Activated B cell treated with CpG ODN at 0.5 μM for 24 hours (primary cell): ENCODE results near the gene TAF11L3. TPM values are rescaled to one million over a fixed set of nuclear protein-coding genes. Genes with fewer than 3 reads are reported as not detected.
"Not testable (repeated sequence)": the region's sequence is repeated elsewhere in the genome, so short reads cannot be mapped to it uniquely, and the experiment has no call there.

Source experiments
- ATAC-seq: fragments of 200-7000 bp; cut with Tn5 transposase; one replicate; pipeline ENCODE4 v1.10.0; 2021; ENCODE audit warnings: low read depth, mild to moderate bottlenecking, moderate library complexity
- CTCF ChIA-PET: fragments of 350-600 bp; sonication (Branson Sonifier 250); formaldehyde crosslinking; loops from one replicate; lab custom pipeline; 2021; ENCODE audit warnings: antibody characterized with exemption; lab: Charles Lee
- POLR2A ChIA-PET: fragments of 350-600 bp; sonication (Branson Sonifier 250); formaldehyde crosslinking; loops from one replicate; lab custom pipeline; 2021; ENCODE audit warnings: antibody characterized with exemption; lab: Charles Lee
- DNase-seq: peaks from one replicate; pipeline ENCODE4 v3.0.0; 2022
- H3K27ac Mint-ChIP-seq: one replicate; pipeline ENCODE4 v1.8.0; 2020; ENCODE audit warnings: mixed read lengths
- H3K27me3 Mint-ChIP-seq: one replicate; pipeline ENCODE4 v1.8.0; 2021; ENCODE audit warnings: mixed read lengths
- H3K36me3 Mint-ChIP-seq: one replicate; pipeline ENCODE4 v1.8.0; 2021; ENCODE audit warnings: low read depth, mixed read lengths
- H3K4me1 Mint-ChIP-seq: one replicate; pipeline ENCODE4 v1.8.0; 2021; ENCODE audit warnings: mixed read lengths
- H3K4me3 Mint-ChIP-seq: one replicate; pipeline ENCODE4 v1.8.0; 2020; ENCODE audit warnings: mild to moderate bottlenecking, mixed read lengths
- H3K9me3 Mint-ChIP-seq: one replicate; pipeline ENCODE4 v1.8.0; 2020; ENCODE audit warnings: mixed read lengths
- intact Hi-C: fragments of 100-400 bp; cut with micrococcal nuclease; formaldehyde crosslinking; loops from one replicate; pipeline ENCODE4 v1.15.1; 2024
- total RNA-seq: library from RNA; stranded (reverse); gene quantifications from 2 replicates; pipeline ENCODE4 v1.2.3, GENCODE V29; 2022
- TF ChIP-seq, protein P1 (sequence below): fragments of 200-600 bp; IDR thresholded peaks from one replicate; pipeline ENCODE4 v1.8.0; 2022; ENCODE audit warnings: antibody characterized with exemption, mild to moderate bottlenecking

The TAF11L3 gene
- not detected in 2 replicates for total RNA-seq

DNA sequence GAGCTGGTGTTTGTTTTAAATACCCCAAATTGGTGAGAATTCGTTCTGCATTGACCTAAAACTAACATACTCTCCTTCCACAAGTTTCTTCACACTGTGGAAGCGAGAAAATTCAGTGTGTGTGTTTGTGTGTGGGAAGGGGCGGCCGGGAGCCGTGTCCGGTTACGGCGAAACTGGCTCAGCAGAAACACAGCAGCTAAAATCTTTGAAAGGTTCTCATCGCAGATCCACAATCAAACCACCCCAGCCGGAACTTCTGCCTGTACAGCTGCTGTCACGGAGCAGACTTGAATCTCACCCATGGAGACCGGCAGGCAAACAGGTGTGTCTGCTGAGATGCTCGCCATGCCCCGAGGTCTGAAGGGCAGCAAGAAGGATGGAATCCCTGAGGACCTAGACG, at the start of gene TAF11L3:
Gene TAF11L3 (plus strand): TSS at position 301 of the 400 bp plus-strand sequence.
- DNase-seq, intact Hi-C loops, H3K4me3 Mint-ChIP-seq, H3K36me3 Mint-ChIP-seq, CTCF ChIA-PET, H3K27me3 Mint-ChIP-seq, H3K27ac Mint-ChIP-seq, H3K4me1 Mint-ChIP-seq, POLR2A ChIA-PET, ATAC-seq, H3K9me3 Mint-ChIP-seq: not testable (repeated sequence)

DNA sequence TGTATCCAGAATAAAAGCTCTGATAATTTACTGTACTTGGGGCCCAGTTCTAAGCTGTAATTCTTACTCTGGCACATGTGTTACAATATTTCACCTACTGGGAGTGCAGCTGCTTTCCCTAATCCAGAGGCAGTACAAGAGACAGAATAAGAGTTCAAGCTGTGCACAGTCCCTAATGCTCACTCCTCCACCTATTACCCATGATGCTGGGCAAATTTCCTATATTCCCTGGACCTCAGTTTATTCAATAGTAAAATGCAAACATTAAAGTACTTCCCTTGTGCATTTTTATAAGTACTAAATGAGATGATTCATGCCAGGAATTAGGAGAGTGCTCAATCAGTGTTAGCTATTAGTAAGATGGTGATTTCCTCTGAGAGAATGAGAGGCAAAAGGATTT, 48.1 kb upstream of the TAF11L3 start:
- CTCF ChIA-PET = no interaction called here
- no peaks in the 10 kb centered on the region for H3K9me3 Mint-ChIP-seq

DNA sequence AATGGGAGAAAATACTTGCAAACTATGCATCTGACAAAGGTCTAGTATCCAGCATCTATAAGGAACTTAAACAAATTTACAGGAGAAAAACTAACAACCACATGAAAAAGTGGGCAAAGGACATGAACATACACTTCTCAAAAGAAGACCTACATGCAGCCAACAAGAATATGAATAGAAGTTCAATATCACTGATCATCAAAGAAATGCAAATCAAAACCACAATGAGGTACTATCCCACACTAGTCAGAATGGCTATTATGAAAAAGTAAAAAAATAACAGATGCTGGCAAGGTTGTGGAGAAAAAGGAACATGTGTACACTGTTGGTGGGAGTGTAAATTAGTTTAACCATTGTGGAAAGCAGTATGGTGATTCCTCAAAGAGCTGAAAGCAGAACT, 43.1 kb upstream of the TAF11L3 start:
- H3K4me1 Mint-ChIP-seq = peaks cover 38% of the 10 kb centered on the region
- DNase-seq, H3K27me3 Mint-ChIP-seq, intact Hi-C loops, H3K9me3 Mint-ChIP-seq, H3K36me3 Mint-ChIP-seq, CTCF ChIA-PET, H3K4me3 Mint-ChIP-seq, H3K27ac Mint-ChIP-seq: not testable (repeated sequence)
- POLR2A ChIA-PET = interaction anchor here (0.7 kb wide), 1 partner anchor 157 kb away, joined by 3 read pairs; no protein-coding TSS in a partner anchor
- ATAC-seq = peak; percentile 49

More for the DNA sequence above, 48.1 kb upstream of the TAF11L3 start:
- H3K27ac Mint-ChIP-seq = no peak overlapping the region
- H3K36me3 Mint-ChIP-seq = no peaks in the 10 kb centered on the region
- H3K4me3 Mint-ChIP-seq = no peak overlapping the region
- no peak for DNase-seq
- H3K4me1 Mint-ChIP-seq = peaks cover 15% of the 10 kb centered on the region
- no peaks in the 10 kb centered on the region for H3K27me3 Mint-ChIP-seq
- POLR2A ChIA-PET = no interaction called here
- no peak for ATAC-seq
- intact Hi-C loops = no loop called here
- TF ChIP-seq, protein P1, sequence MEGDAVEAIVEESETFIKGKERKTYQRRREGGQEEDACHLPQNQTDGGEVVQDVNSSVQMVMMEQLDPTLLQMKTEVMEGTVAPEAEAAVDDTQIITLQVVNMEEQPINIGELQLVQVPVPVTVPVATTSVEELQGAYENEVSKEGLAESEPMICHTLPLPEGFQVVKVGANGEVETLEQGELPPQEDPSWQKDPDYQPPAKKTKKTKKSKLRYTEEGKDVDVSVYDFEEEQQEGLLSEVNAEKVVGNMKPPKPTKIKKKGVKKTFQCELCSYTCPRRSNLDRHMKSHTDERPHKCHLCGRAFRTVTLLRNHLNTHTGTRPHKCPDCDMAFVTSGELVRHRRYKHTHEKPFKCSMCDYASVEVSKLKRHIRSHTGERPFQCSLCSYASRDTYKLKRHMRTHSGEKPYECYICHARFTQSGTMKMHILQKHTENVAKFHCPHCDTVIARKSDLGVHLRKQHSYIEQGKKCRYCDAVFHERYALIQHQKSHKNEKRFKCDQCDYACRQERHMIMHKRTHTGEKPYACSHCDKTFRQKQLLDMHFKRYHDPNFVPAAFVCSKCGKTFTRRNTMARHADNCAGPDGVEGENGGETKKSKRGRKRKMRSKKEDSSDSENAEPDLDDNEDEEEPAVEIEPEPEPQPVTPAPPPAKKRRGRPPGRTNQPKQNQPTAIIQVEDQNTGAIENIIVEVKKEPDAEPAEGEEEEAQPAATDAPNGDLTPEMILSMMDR = no peak

DNA sequence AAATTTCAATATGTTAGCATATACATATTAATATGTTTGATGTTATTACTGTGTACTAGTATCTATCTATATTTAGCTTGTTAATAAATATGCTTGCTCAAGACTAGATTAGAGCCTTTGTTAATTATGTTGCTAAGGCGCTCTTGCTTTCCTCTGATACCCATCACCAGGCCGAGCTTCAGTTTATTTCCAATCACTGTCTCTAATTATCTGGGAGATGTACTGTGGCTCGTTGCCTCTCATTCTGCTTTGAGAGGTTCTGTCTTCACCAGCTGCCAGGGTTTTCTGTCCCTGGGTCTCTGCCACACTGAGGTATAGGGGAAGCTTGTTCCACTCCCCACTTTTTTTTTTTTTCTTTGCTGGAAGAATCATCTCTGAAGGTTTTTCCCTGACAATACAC, 41.1 kb upstream of the TAF11L3 start:
- Mint-ChIP-seq H3K4me1 (peaks cover 38% of the 10 kb centered on the region), H3K36me3 (no peaks in the 10 kb centered on the region), H3K27me3 (no peaks in the 10 kb centered on the region), H3K4me3 (no peak overlapping the region), H3K27ac (no peak overlapping the region), H3K9me3 (no peaks in the 10 kb centered on the region)
- CTCF ChIA-PET = interaction anchor here (0.7 kb wide), 1 partner anchor 92 kb away, joined by 3 read pairs; no protein-coding TSS in a partner anchor
- no peak for ATAC-seq
- TF ChIP-seq, protein P1 = no peak
- intact Hi-C loops = no loop called here
- POLR2A ChIA-PET = interaction anchor here (0.8 kb wide), 1 partner anchor 259 kb away, joined by 4 read pairs; the partner anchor contains the start of gene BASP1
- no peak for DNase-seq

DNA sequence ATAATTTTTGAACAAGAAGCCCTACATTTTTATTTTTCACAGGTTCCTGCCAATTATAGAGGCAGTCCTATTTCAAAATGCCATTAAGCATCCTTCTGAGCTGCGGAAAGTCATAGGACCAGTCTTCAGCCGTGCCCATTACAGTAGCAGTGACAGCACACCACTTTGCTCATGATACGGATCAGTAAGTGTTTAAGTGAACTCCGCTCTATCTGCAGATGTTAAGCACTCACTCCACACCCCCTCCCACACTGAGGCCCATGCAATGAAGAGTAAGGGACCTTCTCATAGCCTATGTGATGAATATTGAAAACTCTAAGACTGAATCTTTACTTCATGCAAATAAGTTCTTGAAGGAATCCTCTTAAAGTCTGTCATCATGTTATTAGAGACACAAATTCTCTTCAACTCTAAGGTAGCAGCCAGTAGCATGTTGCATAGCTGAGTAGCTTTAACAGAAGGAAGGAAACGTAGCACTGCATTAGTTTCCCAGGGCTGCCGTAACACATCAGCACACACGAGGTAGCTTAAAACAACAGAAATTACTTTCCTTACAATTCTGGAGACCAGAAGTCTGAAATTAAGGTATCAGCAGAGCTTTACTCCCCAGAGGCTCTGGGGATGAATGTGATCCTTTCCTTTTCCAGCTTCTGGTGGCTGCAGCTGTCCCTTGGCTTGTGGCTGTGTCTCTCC, 40.4 kb upstream of the TAF11L3 start:
- no peak overlapping the region for H3K27ac Mint-ChIP-seq
- H3K27me3 Mint-ChIP-seq = no peaks in the 10 kb centered on the region
- ATAC-seq = peak; percentile 37
- H3K36me3 Mint-ChIP-seq = no peaks in the 10 kb centered on the region
- H3K4me1 Mint-ChIP-seq = peaks cover 38% of the 10 kb centered on the region
- CTCF ChIA-PET = interaction anchor here (1.4 kb wide), 1 partner anchor 261 kb away, joined by 3 read pairs; no protein-coding TSS in a partner anchor
- intact Hi-C loops = no loop called here
- DNase-seq = no peak
- TF ChIP-seq, protein P1 = no peak
- POLR2A ChIA-PET = interaction anchor here (0.6 to 0.8 kb wide), 2 partner anchors 260 kb away, joined by 3 to 4 read pairs; partner anchors contain the start of gene BASP1
- no peak overlapping the region for H3K4me3 Mint-ChIP-seq
- H3K9me3 Mint-ChIP-seq = no peaks in the 10 kb centered on the region

DNA sequence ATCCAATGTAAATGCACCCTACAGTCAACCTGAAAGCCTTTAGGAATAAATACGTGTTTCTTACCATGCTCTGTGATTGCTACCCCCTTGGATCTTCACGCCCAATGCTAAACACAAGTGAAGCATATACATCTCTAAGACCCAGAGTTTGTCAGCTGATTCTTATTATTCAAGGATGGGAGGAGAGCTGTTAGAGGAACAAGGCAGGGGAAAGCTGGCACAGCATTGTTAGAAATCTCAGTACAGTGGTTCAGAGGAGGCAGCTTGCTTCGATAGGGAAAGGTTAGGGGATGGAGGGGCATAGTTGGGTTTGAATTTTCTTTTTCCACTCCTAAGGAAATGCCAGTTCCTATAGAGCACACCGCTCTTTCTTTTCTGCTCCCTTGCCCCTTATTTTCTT, 36.8 kb upstream of the TAF11L3 start:
- no peak for ATAC-seq
- TF ChIP-seq, protein P1 = no peak
- H3K27ac Mint-ChIP-seq = no peak overlapping the region
- CTCF ChIA-PET = no interaction called here
- POLR2A ChIA-PET = no interaction called here
- H3K4me3 Mint-ChIP-seq = no peak overlapping the region
- intact Hi-C loops = no loop called here
- DNase-seq = no peak
- H3K27me3 Mint-ChIP-seq = no peaks in the 10 kb centered on the region
- H3K36me3 Mint-ChIP-seq = no peaks in the 10 kb centered on the region
- peaks cover 13% of the 10 kb centered on the region for H3K4me1 Mint-ChIP-seq
- H3K9me3 Mint-ChIP-seq = no peaks in the 10 kb centered on the region
